ENCODE measurements around the gene DNAH2.

- TF ChIP-seq SUZ12 (IDR thresholded peaks at IDR 0.05; ENCODE audit: extremely low read depth, insufficient read depth, insufficient read length) (no peak), YY1 (IDR thresholded peaks at IDR 0.05; ENCODE audit: insufficient read depth, insufficient read length) (no peak), ZNF274 (IDR thresholded peaks at IDR 0.05; ENCODE audit: low read depth, low read length) (no peak)
Measured at GRCh38 chr17:7844292-7845154, 127.0 kb downstream of the DNAH2 start.

Data from NT2/D1 (cell line).